Keratinocyte (primary cell): ENCODE data around the gene PRSS16.

Source experiments
- EZH2 ChIP-seq: IDR thresholded peaks from one replicate; pipeline ENCODE4 v1.6.1; 2012; ENCODE audit warnings: inconsistent platforms, mild to moderate bottlenecking, low read length, moderate library complexity
- TF ChIP-seq, protein P1 (sequence below), 3 experiments: IDR thresholded peaks in 1 of 3; conservative IDR thresholded peaks in 1 of 3; optimal IDR thresholded peaks in 1 of 3; 2 replicates in 2 of 3; 3 replicates in 1 of 3; pipeline versions ENCODE3 to v1.5.1; 2011; ENCODE audit warnings: low read length in 3 of 3, mild to moderate bottlenecking in 3 of 3, moderate library complexity in 2 of 3, control low read depth in 1 of 3, inconsistent platforms in 1 of 3; ENCODE audit not compliant: insufficient read depth in 2 of 3; ENCODE audit errors: extremely low read depth in 1 of 3

DNA sequence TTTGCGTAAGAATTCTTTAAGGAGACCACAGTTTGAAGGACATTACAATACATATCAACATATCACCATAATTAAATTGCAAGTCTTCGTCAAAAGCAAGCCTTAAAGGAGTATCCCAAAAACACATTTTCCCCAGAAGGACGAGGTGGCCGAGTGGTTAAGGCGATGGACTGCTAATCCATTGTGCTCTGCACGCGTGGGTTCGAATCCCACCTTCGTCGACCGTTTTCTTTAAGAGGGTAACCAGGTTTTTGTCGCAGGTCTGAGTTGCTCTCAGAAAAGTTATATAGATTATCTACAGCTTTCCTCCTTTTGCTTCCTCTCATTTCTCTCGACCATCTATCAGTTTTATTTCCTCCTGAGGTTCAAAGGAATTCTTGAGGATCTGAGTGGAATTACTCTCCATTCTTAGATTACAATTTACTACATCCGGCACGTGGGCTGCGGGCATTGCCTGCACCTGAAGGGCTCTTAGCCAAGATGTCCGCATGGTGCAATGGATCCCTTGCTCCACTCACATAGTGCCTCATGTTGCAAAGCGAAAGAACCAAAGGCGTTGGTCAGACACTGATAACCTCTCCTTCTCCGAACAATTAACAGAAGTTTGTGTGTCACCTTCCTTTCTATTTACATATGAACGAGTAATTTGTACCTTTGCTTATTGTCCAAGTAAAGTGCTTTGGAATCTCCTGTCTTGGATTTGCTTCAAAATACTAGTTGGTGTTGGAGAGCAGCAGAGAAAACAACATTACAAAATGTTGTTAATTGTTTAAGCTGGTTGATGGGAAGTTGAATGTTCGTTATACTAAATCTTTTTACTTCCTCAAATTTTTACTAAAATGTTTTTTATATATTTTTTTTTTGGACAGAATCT is 50.6 kb downstream of the PRSS16 start:
- TF ChIP-seq, protein P1, sequence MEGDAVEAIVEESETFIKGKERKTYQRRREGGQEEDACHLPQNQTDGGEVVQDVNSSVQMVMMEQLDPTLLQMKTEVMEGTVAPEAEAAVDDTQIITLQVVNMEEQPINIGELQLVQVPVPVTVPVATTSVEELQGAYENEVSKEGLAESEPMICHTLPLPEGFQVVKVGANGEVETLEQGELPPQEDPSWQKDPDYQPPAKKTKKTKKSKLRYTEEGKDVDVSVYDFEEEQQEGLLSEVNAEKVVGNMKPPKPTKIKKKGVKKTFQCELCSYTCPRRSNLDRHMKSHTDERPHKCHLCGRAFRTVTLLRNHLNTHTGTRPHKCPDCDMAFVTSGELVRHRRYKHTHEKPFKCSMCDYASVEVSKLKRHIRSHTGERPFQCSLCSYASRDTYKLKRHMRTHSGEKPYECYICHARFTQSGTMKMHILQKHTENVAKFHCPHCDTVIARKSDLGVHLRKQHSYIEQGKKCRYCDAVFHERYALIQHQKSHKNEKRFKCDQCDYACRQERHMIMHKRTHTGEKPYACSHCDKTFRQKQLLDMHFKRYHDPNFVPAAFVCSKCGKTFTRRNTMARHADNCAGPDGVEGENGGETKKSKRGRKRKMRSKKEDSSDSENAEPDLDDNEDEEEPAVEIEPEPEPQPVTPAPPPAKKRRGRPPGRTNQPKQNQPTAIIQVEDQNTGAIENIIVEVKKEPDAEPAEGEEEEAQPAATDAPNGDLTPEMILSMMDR (optimal IDR thresholded peaks at IDR 0.05 in 1 of 3, IDR thresholded peaks at IDR 0.05 in 1 of 3, conservative IDR thresholded peaks at IDR 0.05 in 1 of 3; ENCODE audit: extremely low read depth in 1 of 3, insufficient read depth in 2 of 3, low read length in 3 of 3) = no peak
- TF ChIP-seq EZH2 = no peak
